Trophoblast cell (in vitro differentiated cells and primary cell): ENCODE data around the gene CACNA1I.

Experiments
- DNase-seq, 2 donors: peaks; one replicate each; pipeline ENCODE4 v3.0.0-alpha.2; 2016
- H2AFZ ChIP-seq: 2 replicates; pipeline ENCODE4 v1.6.1; 2013; ENCODE audit warnings: low read length, moderate library complexity, mild to moderate bottlenecking; ENCODE audit not compliant: insufficient read depth, poor library complexity
- H2AK5ac ChIP-seq: 2 replicates; pipeline ENCODE4 v1.6.1; 2013; ENCODE audit warnings: mild to moderate bottlenecking, low read length
- H2BK120ac ChIP-seq: 2 replicates; pipeline ENCODE4 v1.6.1; 2013; ENCODE audit warnings: low read length, mild to moderate bottlenecking, moderate library complexity; ENCODE audit not compliant: insufficient read depth, poor library complexity
- H2BK12ac ChIP-seq: 2 replicates; pipeline ENCODE4 v1.6.1; 2013; ENCODE audit warnings: mild to moderate bottlenecking, low read length, moderate library complexity
- H2BK5ac ChIP-seq: 2 replicates; pipeline ENCODE4 v1.6.1; 2013; ENCODE audit warnings: low read length, low read depth, moderate library complexity, mild to moderate bottlenecking; ENCODE audit not compliant: poor library complexity
- H3K14ac ChIP-seq: 2 replicates; pipeline ENCODE4 v1.6.1; 2013; ENCODE audit warnings: mild to moderate bottlenecking, low read length
- H3K18ac ChIP-seq: 2 replicates; pipeline ENCODE4 v1.6.1; 2013; ENCODE audit warnings: mild to moderate bottlenecking, low read length
- H3K23ac ChIP-seq: 2 replicates; pipeline ENCODE4 v1.6.1; 2013; ENCODE audit warnings: low read length
- H3K27ac ChIP-seq: 2 replicates; pipeline ENCODE4 v1.5.1; 2013; ENCODE audit warnings: low read depth, mild to moderate bottlenecking, inconsistent platforms, low read length, moderate library complexity
- H3K27me3 ChIP-seq: 2 replicates; pipeline ENCODE4 v1.6.1; 2013; ENCODE audit warnings: inconsistent platforms, mild to moderate bottlenecking, low read length, moderate library complexity; ENCODE audit not compliant: insufficient read depth
- H3K36me3 ChIP-seq, 2 experiments: 1 replicate in 1 of 2; 2 replicates in 1 of 2; pipeline ENCODE4 v1.6.1; 2013; ENCODE audit warnings: low read length in 2 of 2, mild to moderate bottlenecking in 2 of 2, moderate library complexity in 1 of 2; ENCODE audit not compliant: insufficient read depth in 2 of 2, control insufficient read depth in 1 of 2
- H3K4ac ChIP-seq: 2 replicates; pipeline ENCODE4 v1.6.1; 2013; ENCODE audit warnings: low read depth, mild to moderate bottlenecking, low read length, moderate library complexity
- H3K4me1 ChIP-seq, 2 experiments: 1 replicate in 1 of 2; 2 replicates in 1 of 2; pipeline ENCODE4 v1.6.1; 2013; ENCODE audit warnings: low read length in 2 of 2, mild to moderate bottlenecking in 2 of 2, moderate library complexity in 1 of 2; ENCODE audit not compliant: insufficient read depth in 2 of 2, control insufficient read depth in 1 of 2
- H3K4me2 ChIP-seq: 2 replicates; pipeline ENCODE4 v1.6.1; 2013; ENCODE audit warnings: inconsistent platforms, mild to moderate bottlenecking, low read length, moderate library complexity
- H3K4me3 ChIP-seq: 2 replicates; pipeline ENCODE4 v1.5.1; 2013; ENCODE audit warnings: mild to moderate bottlenecking, low read depth, low read length, inconsistent platforms
- H3K79me1 ChIP-seq: one replicate; pipeline ENCODE4 v1.6.1; 2013; ENCODE audit warnings: low read length
- H3K79me2 ChIP-seq: 2 replicates; pipeline ENCODE4 v1.6.1; 2013; ENCODE audit warnings: low read length, mild to moderate bottlenecking; ENCODE audit not compliant: control insufficient read depth, insufficient read depth, poor library complexity
- H3K9ac ChIP-seq: 2 replicates; pipeline ENCODE4 v1.6.1; 2013; ENCODE audit warnings: mild to moderate bottlenecking, low read length
- H3K9me3 ChIP-seq: 2 replicates; pipeline ENCODE4 v1.6.1; 2013; ENCODE audit warnings: low read depth, mild to moderate bottlenecking, control low read depth, inconsistent platforms, low read length; ENCODE audit not compliant: insufficient read depth
- H4K12ac ChIP-seq: 2 replicates; pipeline ENCODE4 v1.6.1; 2013; ENCODE audit warnings: low read depth, mild to moderate bottlenecking, low read length, moderate library complexity
- H4K8ac ChIP-seq: 2 replicates; pipeline ENCODE4 v1.6.1; 2013; ENCODE audit warnings: low read depth, mild to moderate bottlenecking, low read length, moderate library complexity
- H4K91ac ChIP-seq: one replicate; pipeline ENCODE4 v1.6.1; 2013; ENCODE audit warnings: low read depth, mild to moderate bottlenecking, low read length, moderate library complexity
- WGBS: extraction: QIAGEN DNeasy Blood & Tissue Kit; methylation state at CpG from one replicate; pipeline ENCODE4 v1.1.7; 2013; ENCODE audit warnings: missing lambda C conversion rate; ENCODE audit not compliant: insufficient read length, insufficient coverage; ENCODE audit errors: extremely low coverage; 5-methylcytosine and 5-hydroxymethylcytosine counted together

The CACNA1I gene

GRCh38 chr22:39624501-39624821, 53.9 kb downstream of the CACNA1I start:
- no peak overlapping the region for H2BK12ac ChIP-seq
- H4K8ac ChIP-seq = no peak overlapping the region
- H3K23ac ChIP-seq = no peak overlapping the region
- H3K4me3 ChIP-seq = no peak overlapping the region
- no peak for DNase-seq
- no peak overlapping the region for H3K14ac ChIP-seq
- no peak overlapping the region for H3K4me2 ChIP-seq
- H3K9ac ChIP-seq = no peak overlapping the region
- no peaks in the 10 kb centered on the region for H3K79me1 ChIP-seq
- H3K36me3 ChIP-seq = no peaks in the 10 kb centered on the region
- H4K12ac ChIP-seq = no peak overlapping the region
- H4K91ac ChIP-seq = no peak overlapping the region
- H3K27me3 ChIP-seq = no peaks in the 10 kb centered on the region
- H3K4ac ChIP-seq = no peak overlapping the region
- H3K9me3 ChIP-seq = peaks cover 10% of the 10 kb centered on the region
- no peak overlapping the region for H2AFZ ChIP-seq
- no peak overlapping the region for H3K27ac ChIP-seq
- no peaks in the 10 kb centered on the region for H3K79me2 ChIP-seq
- no peaks in the 10 kb centered on the region for H3K4me1 ChIP-seq
- H2BK120ac ChIP-seq = no peak overlapping the region
- WGBS = no CpG with 5 or more reads among the region's 7 CpGs
- no peak overlapping the region for H3K18ac ChIP-seq
- H2AK5ac ChIP-seq = no peak overlapping the region
- no peak overlapping the region for H2BK5ac ChIP-seq

GRCh38 chr22:39625569-39626537, 55.3 kb downstream of the CACNA1I start:
- Histone ChIP-seq H3K4me1 (no peaks in the 10 kb centered on the region), H3K79me1 (no peaks in the 10 kb centered on the region), H3K79me2 (no peaks in the 10 kb centered on the region), H3K9me3 (peaks cover 10% of the 10 kb centered on the region), H2AK5ac (no peak overlapping the region), H3K27me3 (no peaks in the 10 kb centered on the region), H4K12ac (no peak overlapping the region), H2BK5ac (no peak overlapping the region), H2BK12ac (no peak overlapping the region), H2AFZ (no peak overlapping the region), H3K4ac (no peak overlapping the region), H3K18ac (no peak overlapping the region), H3K27ac (no peak overlapping the region), H3K14ac (no peak overlapping the region), H2BK120ac (no peak overlapping the region), H3K36me3 (no peaks in the 10 kb centered on the region), H4K8ac (no peak overlapping the region), H4K91ac (no peak overlapping the region), H3K23ac (no peak overlapping the region), H3K4me3 (no peak overlapping the region), H3K9ac (no peak overlapping the region), H3K4me2 (no peak overlapping the region)
- no CpG with 5 or more reads among the region's 22 CpGs for WGBS
- no peak for DNase-seq

- H3K23ac ChIP-seq = no peak overlapping the region
- H3K9ac ChIP-seq = no peak overlapping the region
- H3K79me2 ChIP-seq = no peaks in the 10 kb centered on the region
- peaks cover 8% of the 10 kb centered on the region for H3K9me3 ChIP-seq
- H3K27me3 ChIP-seq = no peaks in the 10 kb centered on the region
- H3K4me1 ChIP-seq = no peaks in the 10 kb centered on the region
- H3K79me1 ChIP-seq = no peaks in the 10 kb centered on the region
- no peak overlapping the region for H3K14ac ChIP-seq
- H3K36me3 ChIP-seq = no peaks in the 10 kb centered on the region
- no peak overlapping the region for H4K91ac ChIP-seq
- no peak overlapping the region for H3K27ac ChIP-seq
- no peak overlapping the region for H3K4me3 ChIP-seq
- no peak overlapping the region for H2AFZ ChIP-seq
- no peak overlapping the region for H2BK120ac ChIP-seq
- no peak overlapping the region for H4K12ac ChIP-seq
- H2BK5ac ChIP-seq = no peak overlapping the region
- DNase-seq = no peak
- no CpG with 5 or more reads among the region's 14 CpGs for WGBS
- H2AK5ac ChIP-seq = no peak overlapping the region
- no peak overlapping the region for H4K8ac ChIP-seq
- H3K4me2 ChIP-seq = no peak overlapping the region
- no peak overlapping the region for H2BK12ac ChIP-seq
- no peak overlapping the region for H3K4ac ChIP-seq
- no peak overlapping the region for H3K18ac ChIP-seq
Measured at GRCh38 chr22:39627208-39627607, 56.7 kb downstream of the CACNA1I start.

- Histone ChIP-seq H2AK5ac (no peak overlapping the region), H3K79me2 (no peaks in the 10 kb centered on the region), H4K12ac (no peak overlapping the region), H3K4ac (no peak overlapping the region), H3K9ac (no peak overlapping the region), H3K4me2 (no peak overlapping the region), H3K27me3 (no peaks in the 10 kb centered on the region), H2BK5ac (no peak overlapping the region), H3K27ac (no peak overlapping the region), H2BK12ac (no peak overlapping the region), H3K4me1 (no peaks in the 10 kb centered on the region), H3K23ac (no peak overlapping the region), H4K8ac (no peak overlapping the region), H3K36me3 (no peaks in the 10 kb centered on the region), H2AFZ (no peak overlapping the region), H3K18ac (no peak overlapping the region), H3K79me1 (no peaks in the 10 kb centered on the region), H3K9me3 (peaks cover 8% of the 10 kb centered on the region), H3K14ac (no peak overlapping the region), H3K4me3 (no peak overlapping the region), H2BK120ac (no peak overlapping the region), H4K91ac (no peak overlapping the region)
- WGBS = no CpG with 5 or more reads among the region's 12 CpGs
- no peak for DNase-seq
Measured at GRCh38 chr22:39627865-39628562, 57.5 kb downstream of the CACNA1I start.
